GM12878 (cell line): ENCODE results near the gene PLEKHA6. TPM values are rescaled to one million over a fixed set of nuclear protein-coding genes. Genes with fewer than 3 reads are reported as not detected.

Source experiments
- ATAC-seq: fragments of 200-7000 bp; cut with Tn5 transposase; 3 replicates; pipeline ENCODE4 v1.9.1; 2020; ENCODE audit warnings: mild to moderate bottlenecking, moderate library complexity
- BruUV-seq: library from RNA; stranded (reverse); fragments of 400-500 nt; replicated peaks from 2 replicates; lab custom pipeline; 2021; lab: Mats Ljungman, UMichigan
- CTCF ChIA-PET: fragments of 300-600 bp; sonication (Branson Sonifier 250); formaldehyde crosslinking; extraction: SDS; loops from one replicate; lab custom pipeline; 2021; ENCODE audit warnings: inconsistent platforms; lab: Yijun Ruan, JAX
- POLR2A ChIA-PET: fragments of 350-600 bp; formaldehyde crosslinking; extraction: SDS; loops from one replicate; lab custom pipeline; 2021; ENCODE audit warnings: inconsistent platforms; lab: Charles Lee
- RAD21 ChIA-PET: fragments of 300-600 bp; sonication (Branson Sonifier 250); formaldehyde crosslinking; loops from one replicate; lab custom pipeline; 2023; ENCODE audit warnings: antibody characterized with exemption; ENCODE audit not compliant: unreplicated experiment; lab: Charles Lee
- SMC1A ChIA-PET: fragments of 300-600 bp; sonication (Branson Sonifier 250); formaldehyde crosslinking; loops from one replicate; lab custom pipeline; 2023; ENCODE audit not compliant: unreplicated experiment, uncharacterized antibody; lab: Charles Lee
- DNase-seq: peaks from one replicate; pipeline ENCODE4 v3.0.0-alpha.2; 2011; ENCODE audit warnings: low read depth, low spot score
- FAIRE-seq: peaks from 3 replicates; lab custom pipeline; 2011; peaks lifted over from hg19 to GRCh38; lab: Jason Lieb, UNC
- H2AFZ ChIP-seq: 2 replicates; pipeline ENCODE4 v1.6.0; 2011; ENCODE audit warnings: low read depth, low read length, control low read depth; ENCODE audit not compliant: control insufficient read depth
- H3K27ac ChIP-seq: 2 replicates; pipeline ENCODE4 v1.5.1; 2011; ENCODE audit warnings: control low read depth; ENCODE audit not compliant: control insufficient read depth, insufficient read depth
- H3K27me3 ChIP-seq, 2 experiments: replicated peaks in 1 of 2; 2 replicates each; pipeline versions ENCODE4 v1.6.0 to v1.6.1; 2011; ENCODE audit warnings: low read length in 1 of 2; ENCODE audit not compliant: control insufficient read depth in 2 of 2, insufficient read depth in 2 of 2
- H3K36me3 ChIP-seq, 2 experiments: 2 replicates each; pipeline ENCODE4 v1.5.1; 2011; ENCODE audit warnings: low read length in 1 of 2; ENCODE audit not compliant: control insufficient read depth in 2 of 2, insufficient read depth in 2 of 2
- H3K4me1 ChIP-seq: 2 replicates; pipeline ENCODE4 v1.6.1; 2011; ENCODE audit warnings: mild to moderate bottlenecking, low read length, moderate library complexity, mixed read lengths; ENCODE audit not compliant: control insufficient read depth, insufficient read depth
- H3K4me2 ChIP-seq: 2 replicates; pipeline ENCODE4 v1.6.0; 2011; ENCODE audit warnings: control low read depth; ENCODE audit not compliant: control insufficient read depth, insufficient read depth
- H3K4me3 ChIP-seq: fragments of 200-600 bp; sonication (generic); 2 replicates; pipeline ENCODE4 v1.5.1; 2016
- H3K79me2 ChIP-seq: 2 replicates; pipeline ENCODE4 v1.6.0; 2011; ENCODE audit warnings: low read length; ENCODE audit not compliant: control insufficient read depth, insufficient read depth
- H3K9ac ChIP-seq: 2 replicates; pipeline ENCODE4 v1.8.0; 2011; ENCODE audit warnings: low read length, control low read depth, mixed read lengths; ENCODE audit not compliant: control insufficient read depth, insufficient read depth
- H3K9me3 ChIP-seq: replicated peaks from 3 replicates; pipeline ENCODE4 v1.5.1; 2011; ENCODE audit warnings: mild to moderate bottlenecking, low read length; ENCODE audit not compliant: control insufficient read depth, insufficient read depth
- H4K20me1 ChIP-seq: 2 replicates; pipeline ENCODE4 v1.6.0; 2011; ENCODE audit not compliant: control insufficient read depth, insufficient read depth
- ASH2L ChIP-seq: fragments of 300-600, 200-600 bp; sonication (generic); IDR thresholded peaks from 2 replicates; pipeline ENCODE4 v1.6.1; 2017; ENCODE audit warnings: low read depth, mild to moderate bottlenecking, borderline replicate concordance
- CREB1 ChIP-seq: IDR thresholded peaks from 2 replicates; pipeline ENCODE4 v1.6.1; 2012; ENCODE audit warnings: low read depth, mild to moderate bottlenecking, inconsistent platforms
- HDAC6 ChIP-seq: fragments of 200-600 bp; sonication (generic); IDR thresholded peaks from one replicate; pipeline ENCODE4 v1.8.0; 2017; ENCODE audit warnings: antibody characterized with exemption; ENCODE audit not compliant: unreplicated experiment
- NBN ChIP-seq: fragments of 450-650 bp; IDR thresholded peaks from 2 replicates; pipeline ENCODE4 v1.6.1; 2016
- PML ChIP-seq: IDR thresholded peaks from 2 replicates; pipeline ENCODE4 v1.6.1; 2012; ENCODE audit warnings: low read length, inconsistent platforms
- POLR2AphosphoS5 ChIP-seq: IDR thresholded peaks from 2 replicates; pipeline ENCODE4 v1.6.1; 2011; ENCODE audit warnings: mild to moderate bottlenecking, low read length, inconsistent platforms
- RB1 ChIP-seq: fragments of 450-650 bp; formaldehyde crosslinking; IDR thresholded peaks from 2 replicates; pipeline ENCODE4 v1.6.1; 2017; ENCODE audit warnings: mild to moderate bottlenecking, borderline replicate concordance
- RFX5 ChIP-seq: IDR thresholded peaks from 2 replicates; pipeline ENCODE4 v1.6.1; 2011; ENCODE audit warnings: low read depth, low read length, improper control_type of control experiment
- ZNF384 ChIP-seq: IDR thresholded peaks from 2 replicates; pipeline ENCODE4 v1.6.1; 2012; ENCODE audit warnings: low read depth, mild to moderate bottlenecking, low read length, improper control_type of control experiment, borderline replicate concordance
- WGBS: methylation state at CpG from one replicate; pipeline ENCODE4 v1.1.6; 2016; ENCODE audit warnings: low lambda C conversion rate; ENCODE audit not compliant: insufficient replicate concordance, insufficient coverage; ENCODE audit errors: missing lambda C conversion rate; 5-methylcytosine and 5-hydroxymethylcytosine counted together
- in situ Hi-C: fragments of 300-500 bp; cut with MboI; formaldehyde crosslinking; loops from 9 replicates; pipeline ENCODE4 v1.14.3; 2018; ENCODE audit warnings: mixed read lengths
- intact Hi-C: fragments of 100-400 bp; cut with micrococcal nuclease; formaldehyde crosslinking; loops from one replicate; pipeline ENCODE4 v1.14.2; 2022; ENCODE audit not compliant: unreplicated experiment
- polyA plus RNA-seq, 11 experiments: library from polyadenylated mRNA; depleted of rRNA in 4 of 11; unstranded in 6 of 11; stranded (reverse) in 5 of 11; fragments of >200 nt; fragmentation: Nextera tagmentation in 4 of 11; fragmentation: Illumina TruSeq in 1 of 11; extraction: Ambion mirVana in 4 of 11; extraction: Trizol in 1 of 11; gene quantifications; 1 replicate in 1 of 11; 2 replicates in 10 of 11; pipeline versions ENCODE4 v1.2.1 to v1.2.3, GENCODE V29; 2011 to 2016; ENCODE audit warnings: inconsistent platforms in 2 of 11, missing spikeins in 2 of 11, low read depth in 1 of 11
- total RNA-seq, 4 experiments: library from RNA; depleted of rRNA in 3 of 4; stranded (reverse); fragments of >200 nt in 3 of 4; fragmentation: Illumina TruSeq in 1 of 4; extraction: Trizol in 1 of 4; gene quantifications; 2 replicates each; pipeline versions ENCODE4 v1.2.1 to v1.2.3, GENCODE V29; 2013 to 2021
- TF ChIP-seq, protein P1 (sequence below): fragments of 450-650 bp; IDR thresholded peaks from 2 replicates; pipeline ENCODE4 v1.6.1; 2017; ENCODE audit warnings: mild to moderate bottlenecking
- TF ChIP-seq, protein P2 (sequence below): fragments of 450-650 bp; IDR thresholded peaks from 2 replicates; pipeline ENCODE4 v1.6.1; 2017; ENCODE audit warnings: low read depth, mild to moderate bottlenecking, moderate library complexity

Gene PLEKHA6
- total and polyA plus RNA-seq, 10 of the 15 experiments (the other 5 are each of a cell fraction or from before 2014, with no cell fraction given), result 0.04 to 0.81 (median 0.19) TPM; not detected in 4

DNA sequence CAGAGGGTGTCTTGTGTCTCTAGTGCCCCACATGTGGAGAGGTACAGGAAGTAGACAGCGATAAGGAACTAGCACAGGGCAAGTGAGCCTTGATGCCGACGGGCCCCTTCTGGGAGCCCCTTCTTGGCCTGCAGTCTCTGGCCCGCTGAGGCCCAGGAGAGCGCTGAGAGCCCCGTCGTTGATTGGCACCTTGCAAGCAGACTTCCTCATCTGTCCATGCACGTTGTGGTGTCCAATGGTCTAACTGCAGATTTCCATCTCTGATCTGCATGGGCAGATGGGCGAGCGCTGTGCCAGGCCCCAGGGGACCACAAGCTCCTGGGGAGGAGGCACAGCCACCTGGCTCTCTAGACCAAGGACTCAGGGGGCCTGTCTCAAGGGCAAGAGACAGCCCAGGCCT, 32.4 kb downstream of the PLEKHA6 start:
- SMC1A ChIA-PET, result interaction anchor here (0.7 to 1.8 kb wide), 4 partner anchors 16 to 71 kb away, joined by 3 to 5 read pairs (median 4); no protein-coding TSS in a partner anchor
- DNase-seq (no peak), FAIRE-seq (no peak), ATAC-seq (no peak)
- no TSS peak for BruUV-seq
- no peak for TF ChIP-seq ZNF384
- TF ChIP-seq HDAC6, result no peak
- TF ChIP-seq RFX5, result no peak
- TF ChIP-seq NBN, result no peak
- no peak for TF ChIP-seq PML
- TF ChIP-seq POLR2AphosphoS5, result no peak
- no peak for TF ChIP-seq ASH2L
- no peak for TF ChIP-seq CREB1
- TF ChIP-seq, protein P1, sequence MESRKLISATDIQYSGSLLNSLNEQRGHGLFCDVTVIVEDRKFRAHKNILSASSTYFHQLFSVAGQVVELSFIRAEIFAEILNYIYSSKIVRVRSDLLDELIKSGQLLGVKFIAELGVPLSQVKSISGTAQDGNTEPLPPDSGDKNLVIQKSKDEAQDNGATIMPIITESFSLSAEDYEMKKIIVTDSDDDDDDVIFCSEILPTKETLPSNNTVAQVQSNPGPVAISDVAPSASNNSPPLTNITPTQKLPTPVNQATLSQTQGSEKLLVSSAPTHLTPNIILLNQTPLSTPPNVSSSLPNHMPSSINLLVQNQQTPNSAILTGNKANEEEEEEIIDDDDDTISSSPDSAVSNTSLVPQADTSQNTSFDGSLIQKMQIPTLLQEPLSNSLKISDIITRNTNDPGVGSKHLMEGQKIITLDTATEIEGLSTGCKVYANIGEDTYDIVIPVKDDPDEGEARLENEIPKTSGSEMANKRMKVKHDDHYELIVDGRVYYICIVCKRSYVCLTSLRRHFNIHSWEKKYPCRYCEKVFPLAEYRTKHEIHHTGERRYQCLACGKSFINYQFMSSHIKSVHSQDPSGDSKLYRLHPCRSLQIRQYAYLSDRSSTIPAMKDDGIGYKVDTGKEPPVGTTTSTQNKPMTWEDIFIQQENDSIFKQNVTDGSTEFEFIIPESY, result no peak
- TF ChIP-seq RB1, result no peak
- TF ChIP-seq, protein P2, sequence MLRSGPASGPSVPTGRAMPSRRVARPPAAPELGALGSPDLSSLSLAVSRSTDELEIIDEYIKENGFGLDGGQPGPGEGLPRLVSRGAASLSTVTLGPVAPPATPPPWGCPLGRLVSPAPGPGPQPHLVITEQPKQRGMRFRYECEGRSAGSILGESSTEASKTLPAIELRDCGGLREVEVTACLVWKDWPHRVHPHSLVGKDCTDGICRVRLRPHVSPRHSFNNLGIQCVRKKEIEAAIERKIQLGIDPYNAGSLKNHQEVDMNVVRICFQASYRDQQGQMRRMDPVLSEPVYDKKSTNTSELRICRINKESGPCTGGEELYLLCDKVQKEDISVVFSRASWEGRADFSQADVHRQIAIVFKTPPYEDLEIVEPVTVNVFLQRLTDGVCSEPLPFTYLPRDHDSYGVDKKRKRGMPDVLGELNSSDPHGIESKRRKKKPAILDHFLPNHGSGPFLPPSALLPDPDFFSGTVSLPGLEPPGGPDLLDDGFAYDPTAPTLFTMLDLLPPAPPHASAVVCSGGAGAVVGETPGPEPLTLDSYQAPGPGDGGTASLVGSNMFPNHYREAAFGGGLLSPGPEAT, result no peak
- no peaks in the 10 kb centered on the region for H4K20me1 ChIP-seq
- H3K9ac ChIP-seq, result no peak overlapping the region
- H3K79me2 ChIP-seq, result no peaks in the 10 kb centered on the region
- H3K27ac ChIP-seq, result no peak overlapping the region
- RAD21 ChIA-PET, result interaction anchor here (1.7 kb wide), 1 partner anchor 30 kb away, joined by 3 read pairs; no protein-coding TSS in a partner anchor
- no peaks in the 10 kb centered on the region for H3K4me1 ChIP-seq
- H3K36me3 ChIP-seq, result no peaks in the 10 kb centered on the region
- WGBS, result 2% methylated on average over 10 of the region's 10 CpGs
- in situ Hi-C loops, result no loop called here
- H3K4me2 ChIP-seq, result no peak overlapping the region
- POLR2A ChIA-PET, result interaction anchor here (1.7 kb wide), 1 partner anchor 16 kb away, joined by 4 read pairs; no protein-coding TSS in a partner anchor
- no peaks in the 10 kb centered on the region for H3K9me3 ChIP-seq
- intact Hi-C loops, result no loop called here
- no peak overlapping the region for H2AFZ ChIP-seq
- no peak overlapping the region for H3K4me3 ChIP-seq
- CTCF ChIA-PET, result interaction anchor here (1.1 to 1.6 kb wide), 2 partner anchors 15 to 27 kb away, joined by 4 to 5 read pairs; no protein-coding TSS in a partner anchor
- H3K27me3 ChIP-seq, result no peaks in the 10 kb centered on the region; a peak in 1 of 4 replicates
